ENCODE measurements around the gene GABRP. TPM values are rescaled to one million over a fixed set of nuclear protein-coding genes. Genes with fewer than 3 reads are reported as not detected.

The GABRP gene
- total RNA-seq, 1 donor from 2014 or later: 55.6 TPM

- Mint-ChIP-seq H3K27me3 (peaks cover 8% of the 10 kb centered on the region), H3K4me3 (no peak overlapping the region), H3K9me3 (peaks cover 8% of the 10 kb centered on the region), H3K4me1 (ENCODE audit: unreplicated experiment) (peaks cover 6% of the 10 kb centered on the region), H3K36me3 (no peaks in the 10 kb centered on the region), H3K27ac (no peak overlapping the region)
- no peak for TF ChIP-seq CTCF (conservative IDR thresholded peaks at IDR 0.05)
- no peak for DNase-seq (ENCODE audit: extremely low spot score, unreplicated experiment)
Measured at GRCh38 chr5:170836226-170836625, 52.7 kb downstream of the GABRP start.

- Mint-ChIP-seq H3K4me3 (no peak overlapping the region), H3K27me3 (no peaks in the 10 kb centered on the region), H3K36me3 (no peaks in the 10 kb centered on the region), H3K9me3 (no peaks in the 10 kb centered on the region), H3K27ac (no peak overlapping the region), H3K4me1 (ENCODE audit: unreplicated experiment) (no peaks in the 10 kb centered on the region)
- TF ChIP-seq CTCF (conservative IDR thresholded peaks at IDR 0.05): no peak
- no peak for DNase-seq (ENCODE audit: extremely low spot score, unreplicated experiment)
Measured at GRCh38 chr5:170843870-170844269, 60.3 kb downstream of the GABRP start.

- DNase-seq (ENCODE audit: extremely low spot score, unreplicated experiment): no peak
- Mint-ChIP-seq H3K4me3 (no peak overlapping the region), H3K27ac (no peak overlapping the region), H3K27me3 (no peaks in the 10 kb centered on the region), H3K4me1 (ENCODE audit: unreplicated experiment) (no peaks in the 10 kb centered on the region), H3K9me3 (no peaks in the 10 kb centered on the region), H3K36me3 (no peaks in the 10 kb centered on the region)
- no peak for TF ChIP-seq CTCF (conservative IDR thresholded peaks at IDR 0.05)
Measured at GRCh38 chr5:170844651-170845050, 61.1 kb downstream of the GABRP start.

GRCh38 chr5:170846416-170846815 is 62.9 kb downstream of the GABRP start:
- Mint-ChIP-seq H3K36me3 (no peaks in the 10 kb centered on the region), H3K27ac (no peak overlapping the region), H3K4me1 (ENCODE audit: unreplicated experiment) (no peaks in the 10 kb centered on the region), H3K9me3 (no peaks in the 10 kb centered on the region), H3K27me3 (no peaks in the 10 kb centered on the region), H3K4me3 (no peak overlapping the region)
- DNase-seq (ENCODE audit: extremely low spot score, unreplicated experiment): no peak
- TF ChIP-seq CTCF (conservative IDR thresholded peaks at IDR 0.05): no peak

GRCh38 chr5:170846846-170847245 is 63.3 kb downstream of the GABRP start:
- Mint-ChIP-seq H3K27ac (no peak overlapping the region), H3K9me3 (no peaks in the 10 kb centered on the region), H3K4me3 (no peak overlapping the region), H3K27me3 (no peaks in the 10 kb centered on the region), H3K4me1 (ENCODE audit: unreplicated experiment) (no peaks in the 10 kb centered on the region), H3K36me3 (no peaks in the 10 kb centered on the region)
- no peak for DNase-seq (ENCODE audit: extremely low spot score, unreplicated experiment)
- TF ChIP-seq CTCF (conservative IDR thresholded peaks at IDR 0.05): no peak

GRCh38 chr5:170848033-170848432 is 64.5 kb downstream of the GABRP start:
- Mint-ChIP-seq H3K27me3 (no peaks in the 10 kb centered on the region), H3K36me3 (no peaks in the 10 kb centered on the region), H3K9me3 (no peaks in the 10 kb centered on the region), H3K4me1 (ENCODE audit: unreplicated experiment) (no peaks in the 10 kb centered on the region), H3K4me3 (no peak overlapping the region), H3K27ac (no peak overlapping the region)
- DNase-seq (ENCODE audit: extremely low spot score, unreplicated experiment): no peak
- TF ChIP-seq CTCF (conservative IDR thresholded peaks at IDR 0.05): no peak

All from type B pancreatic cell (in vitro differentiated cells).